SK-N-SH treated with all-trans-retinoic acid at 6 μM for 48 hours (cell line): ENCODE results near the gene PTPRD.

Experiments used
- ATAC-seq: fragments of 200-7000 bp; cut with Tn5 transposase; 3 replicates; pipeline ENCODE4 v1.9.1; 2020; ENCODE audit warnings: mild to moderate bottlenecking, moderate library complexity
- ARNTL ChIP-seq: fragments of 450-650 bp; formaldehyde crosslinking; IDR thresholded peaks from 2 replicates; pipeline ENCODE4 v1.5.0; 2020; ENCODE audit warnings: low read depth, mild to moderate bottlenecking, moderate library complexity, borderline replicate concordance
- BACH2 ChIP-seq: fragments of 250-450 bp; sonication (Bioruptor Pico); IDR thresholded peaks from 2 replicates; pipeline ENCODE4 v1.9.0; 2021; ENCODE audit warnings: mild to moderate bottlenecking, borderline replicate concordance
- ESRRG ChIP-seq: fragments of 250-450 bp; sonication (Bioruptor Pico); IDR thresholded peaks from 2 replicates; pipeline ENCODE4 v1.6.1; 2021; ENCODE audit warnings: mild to moderate bottlenecking
- GLIS3 ChIP-seq: fragments of 250-450 bp; sonication (Bioruptor Pico); IDR thresholded peaks from 2 replicates; pipeline ENCODE4 v1.5.0; 2020; ENCODE audit warnings: mild to moderate bottlenecking, moderate library complexity
- OSR1 ChIP-seq: fragments of 250-450 bp; sonication (Bioruptor Pico); IDR thresholded peaks from 2 replicates; pipeline ENCODE4 v1.8.0; 2022; ENCODE audit warnings: moderate library complexity, mild to moderate bottlenecking, inconsistent platforms
- PPARA ChIP-seq: fragments of 250-450 bp; sonication (Bioruptor Pico); IDR thresholded peaks from 2 replicates; pipeline ENCODE4 v1.5.0; 2020; ENCODE audit warnings: mild to moderate bottlenecking, borderline replicate concordance
- RARB ChIP-seq: fragments of 250-450 bp; sonication (Bioruptor Pico); IDR thresholded peaks from 2 replicates; pipeline ENCODE4 v1.8.0; 2021; ENCODE audit warnings: mild to moderate bottlenecking, moderate library complexity
- SNAI2 ChIP-seq: fragments of 250-450 bp; sonication (Bioruptor Pico); IDR thresholded peaks from 2 replicates; pipeline ENCODE4 v1.5.0; 2020; ENCODE audit warnings: mild to moderate bottlenecking, moderate library complexity
- TOX ChIP-seq: fragments of 250-450 bp; sonication (Bioruptor Pico); IDR thresholded peaks from 2 replicates; pipeline ENCODE4 v1.8.0; 2021; ENCODE audit warnings: mild to moderate bottlenecking, moderate library complexity, borderline replicate concordance
- ZC3H10 ChIP-seq: fragments of 250-450 bp; sonication (Bioruptor Pico); IDR thresholded peaks from 2 replicates; pipeline ENCODE4 v1.5.1; 2021; ENCODE audit warnings: mild to moderate bottlenecking, moderate library complexity
- ZFP30 ChIP-seq: fragments of 450-650 bp; formaldehyde crosslinking; IDR thresholded peaks from 2 replicates; pipeline ENCODE4 v1.5.0; 2022; ENCODE audit warnings: mild to moderate bottlenecking, moderate library complexity
- ZNF70 ChIP-seq: fragments of 450-650 bp; formaldehyde crosslinking; IDR thresholded peaks from 2 replicates; pipeline ENCODE4 v1.5.0; 2020; ENCODE audit warnings: mild to moderate bottlenecking, moderate library complexity
- ZNF8 ChIP-seq: fragments of 450-650 bp; formaldehyde crosslinking; IDR thresholded peaks from 2 replicates; pipeline ENCODE4 v1.5.0; 2020; ENCODE audit warnings: mild to moderate bottlenecking, moderate library complexity
- TF ChIP-seq, protein P1 (sequence below): fragments of 250-450 bp; sonication (Bioruptor Pico); IDR thresholded peaks from 2 replicates; pipeline ENCODE4 v1.5.0; 2020; ENCODE audit warnings: mild to moderate bottlenecking, moderate library complexity
- TF ChIP-seq, protein P2 (sequence below): fragments of 250-450 bp; sonication (Bioruptor Pico); IDR thresholded peaks from 2 replicates; pipeline ENCODE4 v1.5.1; 2021; ENCODE audit warnings: mild to moderate bottlenecking, moderate library complexity
- TF ChIP-seq, protein P3 (sequence below): fragments of 250-450 bp; sonication (Bioruptor Pico); IDR thresholded peaks from 2 replicates; pipeline ENCODE4 v1.8.0; 2021; ENCODE audit warnings: low read depth, mild to moderate bottlenecking, moderate library complexity, borderline replicate concordance
- TF ChIP-seq, protein P4 (sequence below): fragments of 250-450 bp; sonication (Bioruptor Pico); IDR thresholded peaks from 2 replicates; pipeline ENCODE4 v1.8.0; 2020; ENCODE audit warnings: mild to moderate bottlenecking, moderate library complexity, borderline replicate concordance
- TF ChIP-seq, protein P5 (sequence below): fragments of 250-450 bp; sonication (Bioruptor Pico); IDR thresholded peaks from 2 replicates; pipeline ENCODE4 v1.5.1; 2020; ENCODE audit warnings: low read depth, mild to moderate bottlenecking, moderate library complexity

The PTPRD gene

DNA sequence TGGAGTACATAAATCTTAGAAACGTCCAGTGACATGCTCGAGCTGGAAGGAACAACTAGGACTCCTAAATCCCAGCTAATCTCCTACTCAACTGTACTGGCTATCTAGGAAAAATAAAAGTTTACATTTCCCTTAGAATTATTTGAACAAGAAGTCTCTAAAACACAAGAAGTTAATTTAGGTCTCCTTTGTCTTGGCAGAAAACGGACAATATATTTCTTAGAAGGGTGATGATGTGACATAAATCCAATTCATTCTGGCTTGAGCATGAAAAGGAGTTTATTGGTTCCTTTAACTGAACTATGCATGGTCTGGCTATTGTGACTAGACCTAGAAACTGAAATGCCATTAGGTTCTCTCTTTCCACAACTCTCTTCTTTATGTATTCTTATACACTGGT is 1571.0 kb downstream of the PTPRD start:
- TF ChIP-seq ZNF70 = no peak
- no peak for TF ChIP-seq BACH2 (CRISPR knock-in tag)
- TF ChIP-seq TOX (CRISPR knock-in tag) = no peak
- TF ChIP-seq SNAI2 = no peak
- TF ChIP-seq ZNF8 (CRISPR knock-in tag) = no peak
- TF ChIP-seq, protein P1, sequence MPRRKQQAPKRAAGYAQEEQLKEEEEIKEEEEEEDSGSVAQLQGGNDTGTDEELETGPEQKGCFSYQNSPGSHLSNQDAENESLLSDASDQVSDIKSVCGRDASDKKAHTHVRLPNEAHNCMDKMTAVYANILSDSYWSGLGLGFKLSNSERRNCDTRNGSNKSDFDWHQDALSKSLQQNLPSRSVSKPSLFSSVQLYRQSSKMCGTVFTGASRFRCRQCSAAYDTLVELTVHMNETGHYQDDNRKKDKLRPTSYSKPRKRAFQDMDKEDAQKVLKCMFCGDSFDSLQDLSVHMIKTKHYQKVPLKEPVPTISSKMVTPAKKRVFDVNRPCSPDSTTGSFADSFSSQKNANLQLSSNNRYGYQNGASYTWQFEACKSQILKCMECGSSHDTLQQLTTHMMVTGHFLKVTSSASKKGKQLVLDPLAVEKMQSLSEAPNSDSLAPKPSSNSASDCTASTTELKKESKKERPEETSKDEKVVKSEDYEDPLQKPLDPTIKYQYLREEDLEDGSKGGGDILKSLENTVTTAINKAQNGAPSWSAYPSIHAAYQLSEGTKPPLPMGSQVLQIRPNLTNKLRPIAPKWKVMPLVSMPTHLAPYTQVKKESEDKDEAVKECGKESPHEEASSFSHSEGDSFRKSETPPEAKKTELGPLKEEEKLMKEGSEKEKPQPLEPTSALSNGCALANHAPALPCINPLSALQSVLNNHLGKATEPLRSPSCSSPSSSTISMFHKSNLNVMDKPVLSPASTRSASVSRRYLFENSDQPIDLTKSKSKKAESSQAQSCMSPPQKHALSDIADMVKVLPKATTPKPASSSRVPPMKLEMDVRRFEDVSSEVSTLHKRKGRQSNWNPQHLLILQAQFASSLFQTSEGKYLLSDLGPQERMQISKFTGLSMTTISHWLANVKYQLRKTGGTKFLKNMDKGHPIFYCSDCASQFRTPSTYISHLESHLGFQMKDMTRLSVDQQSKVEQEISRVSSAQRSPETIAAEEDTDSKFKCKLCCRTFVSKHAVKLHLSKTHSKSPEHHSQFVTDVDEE (CRISPR knock-in tag) = no peak
- TF ChIP-seq, protein P2, sequence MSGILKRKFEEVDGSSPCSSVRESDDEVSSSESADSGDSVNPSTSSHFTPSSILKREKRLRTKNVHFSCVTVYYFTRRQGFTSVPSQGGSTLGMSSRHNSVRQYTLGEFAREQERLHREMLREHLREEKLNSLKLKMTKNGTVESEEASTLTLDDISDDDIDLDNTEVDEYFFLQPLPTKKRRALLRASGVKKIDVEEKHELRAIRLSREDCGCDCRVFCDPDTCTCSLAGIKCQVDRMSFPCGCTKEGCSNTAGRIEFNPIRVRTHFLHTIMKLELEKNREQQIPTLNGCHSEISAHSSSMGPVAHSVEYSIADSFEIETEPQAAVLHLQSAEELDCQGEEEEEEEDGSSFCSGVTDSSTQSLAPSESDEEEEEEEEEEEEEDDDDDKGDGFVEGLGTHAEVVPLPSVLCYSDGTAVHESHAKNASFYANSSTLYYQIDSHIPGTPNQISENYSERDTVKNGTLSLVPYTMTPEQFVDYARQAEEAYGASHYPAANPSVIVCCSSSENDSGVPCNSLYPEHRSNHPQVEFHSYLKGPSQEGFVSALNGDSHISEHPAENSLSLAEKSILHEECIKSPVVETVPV (CRISPR knock-in tag) = no peak
- no peak for TF ChIP-seq ZC3H10 (CRISPR knock-in tag)
- no peak for TF ChIP-seq ESRRG (CRISPR knock-in tag)
- TF ChIP-seq, protein P3, sequence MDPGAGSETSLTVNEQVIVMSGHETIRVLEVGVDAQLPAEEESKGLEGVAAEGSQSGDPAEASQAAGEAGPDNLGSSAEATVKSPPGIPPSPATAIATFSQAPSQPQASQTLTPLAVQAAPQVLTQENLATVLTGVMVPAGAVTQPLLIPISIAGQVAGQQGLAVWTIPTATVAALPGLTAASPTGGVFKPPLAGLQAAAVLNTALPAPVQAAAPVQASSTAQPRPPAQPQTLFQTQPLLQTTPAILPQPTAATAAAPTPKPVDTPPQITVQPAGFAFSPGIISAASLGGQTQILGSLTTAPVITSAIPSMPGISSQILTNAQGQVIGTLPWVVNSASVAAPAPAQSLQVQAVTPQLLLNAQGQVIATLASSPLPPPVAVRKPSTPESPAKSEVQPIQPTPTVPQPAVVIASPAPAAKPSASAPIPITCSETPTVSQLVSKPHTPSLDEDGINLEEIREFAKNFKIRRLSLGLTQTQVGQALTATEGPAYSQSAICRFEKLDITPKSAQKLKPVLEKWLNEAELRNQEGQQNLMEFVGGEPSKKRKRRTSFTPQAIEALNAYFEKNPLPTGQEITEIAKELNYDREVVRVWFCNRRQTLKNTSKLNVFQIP = no peak
- TF ChIP-seq, protein P4, sequence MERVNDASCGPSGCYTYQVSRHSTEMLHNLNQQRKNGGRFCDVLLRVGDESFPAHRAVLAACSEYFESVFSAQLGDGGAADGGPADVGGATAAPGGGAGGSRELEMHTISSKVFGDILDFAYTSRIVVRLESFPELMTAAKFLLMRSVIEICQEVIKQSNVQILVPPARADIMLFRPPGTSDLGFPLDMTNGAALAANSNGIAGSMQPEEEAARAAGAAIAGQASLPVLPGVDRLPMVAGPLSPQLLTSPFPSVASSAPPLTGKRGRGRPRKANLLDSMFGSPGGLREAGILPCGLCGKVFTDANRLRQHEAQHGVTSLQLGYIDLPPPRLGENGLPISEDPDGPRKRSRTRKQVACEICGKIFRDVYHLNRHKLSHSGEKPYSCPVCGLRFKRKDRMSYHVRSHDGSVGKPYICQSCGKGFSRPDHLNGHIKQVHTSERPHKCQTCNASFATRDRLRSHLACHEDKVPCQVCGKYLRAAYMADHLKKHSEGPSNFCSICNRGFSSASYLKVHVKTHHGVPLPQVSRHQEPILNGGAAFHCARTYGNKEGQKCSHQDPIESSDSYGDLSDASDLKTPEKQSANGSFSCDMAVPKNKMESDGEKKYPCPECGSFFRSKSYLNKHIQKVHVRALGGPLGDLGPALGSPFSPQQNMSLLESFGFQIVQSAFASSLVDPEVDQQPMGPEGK = no peak
- no peak for ATAC-seq

DNA sequence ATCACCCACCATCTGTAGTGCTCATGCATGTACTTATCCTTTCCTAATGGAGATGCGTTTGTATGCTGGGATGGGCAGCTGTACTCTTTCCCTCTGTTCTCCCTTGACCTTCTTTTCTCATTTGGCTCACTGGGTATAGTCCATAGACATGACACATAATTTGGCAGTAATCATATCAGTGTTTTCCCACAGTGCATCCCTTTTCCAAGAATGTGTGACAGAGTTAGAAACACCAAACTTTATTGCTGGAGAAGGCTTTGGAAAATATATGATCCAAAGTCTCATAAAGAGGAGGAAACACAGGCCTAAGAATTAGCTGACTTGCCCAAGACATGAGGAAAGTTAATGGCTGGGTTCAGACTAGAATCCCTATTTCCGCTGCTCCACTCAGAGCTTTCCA is 1579.8 kb downstream of the PTPRD start:
- TF ChIP-seq ZNF70 = no peak
- TF ChIP-seq OSR1 = no peak
- TF ChIP-seq PPARA (CRISPR knock-in tag) = no peak
- TF ChIP-seq, protein P3 = no peak
- TF ChIP-seq ARNTL (CRISPR knock-in tag) = no peak
- TF ChIP-seq ZFP30 (CRISPR knock-in tag) = no peak
- no peak for TF ChIP-seq RARB (CRISPR knock-in tag)
- TF ChIP-seq, protein P4 = no peak
- TF ChIP-seq ESRRG (CRISPR knock-in tag) = no peak
- TF ChIP-seq BACH2 (CRISPR knock-in tag) = no peak
- no peak for TF ChIP-seq GLIS3 (CRISPR knock-in tag)
- TF ChIP-seq, protein P5, sequence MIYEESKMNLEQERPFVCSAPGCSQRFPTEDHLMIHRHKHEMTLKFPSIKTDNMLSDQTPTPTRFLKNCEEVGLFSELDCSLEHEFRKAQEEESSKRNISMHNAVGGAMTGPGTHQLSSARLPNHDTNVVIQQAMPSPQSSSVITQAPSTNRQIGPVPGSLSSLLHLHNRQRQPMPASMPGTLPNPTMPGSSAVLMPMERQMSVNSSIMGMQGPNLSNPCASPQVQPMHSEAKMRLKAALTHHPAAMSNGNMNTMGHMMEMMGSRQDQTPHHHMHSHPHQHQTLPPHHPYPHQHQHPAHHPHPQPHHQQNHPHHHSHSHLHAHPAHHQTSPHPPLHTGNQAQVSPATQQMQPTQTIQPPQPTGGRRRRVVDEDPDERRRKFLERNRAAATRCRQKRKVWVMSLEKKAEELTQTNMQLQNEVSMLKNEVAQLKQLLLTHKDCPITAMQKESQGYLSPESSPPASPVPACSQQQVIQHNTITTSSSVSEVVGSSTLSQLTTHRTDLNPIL (CRISPR knock-in tag) = no peak
- ATAC-seq = no peak
